Keratinocyte (primary cell): ENCODE data around the gene DEUP1. TPM values are rescaled to one million over a fixed set of nuclear protein-coding genes. Genes with fewer than 3 reads are reported as not detected.

Experiments
- DNase-seq: peaks from one replicate; pipeline ENCODE4 v3.0.0-alpha.2; 2011; ENCODE audit warnings: low read depth, missing footprints, low spot score
- FAIRE-seq: peaks from 2 replicates; lab custom pipeline; 2011; peaks lifted over from hg19 to GRCh38; lab: Jason Lieb, UNC
- H2AFZ ChIP-seq: 2 replicates; pipeline ENCODE4 v1.6.0; 2012; ENCODE audit warnings: low read length, control low read depth, inconsistent platforms; ENCODE audit not compliant: control insufficient read depth
- H3K27ac ChIP-seq: 2 replicates; pipeline ENCODE4 v1.5.1; 2011; ENCODE audit warnings: low read length; ENCODE audit not compliant: control insufficient read depth, insufficient read depth
- H3K27me3 ChIP-seq: 3 replicates; pipeline ENCODE4 v1.6.0; 2011; ENCODE audit warnings: low read length; ENCODE audit not compliant: control insufficient read depth, insufficient read depth; ENCODE audit errors: extremely low read depth
- H3K36me3 ChIP-seq, 2 experiments: 2 replicates in 1 of 2; 3 replicates in 1 of 2; pipeline ENCODE4 v1.5.1; 2011; ENCODE audit warnings: low read length in 2 of 2, mild to moderate bottlenecking in 1 of 2; ENCODE audit not compliant: control insufficient read depth in 2 of 2, insufficient read depth in 2 of 2; ENCODE audit errors: extremely low read depth in 1 of 2
- H3K4me1 ChIP-seq: 3 replicates; pipeline ENCODE4 v1.5.1; 2011; ENCODE audit warnings: low read length; ENCODE audit not compliant: control insufficient read depth, insufficient read depth; ENCODE audit errors: extremely low read depth
- H3K4me2 ChIP-seq: 3 replicates; pipeline ENCODE4 v1.6.0; 2011; ENCODE audit warnings: low read depth, low read length; ENCODE audit not compliant: control insufficient read depth, insufficient read depth; ENCODE audit errors: extremely low read depth
- H3K4me3 ChIP-seq, 3 experiments: fragments of 200-600 bp in 1 of 3; sonication (generic) in 1 of 3; 2 replicates in 2 of 3; 3 replicates in 1 of 3; pipeline ENCODE4 v1.5.1; 2011 to 2016; ENCODE audit warnings: low read length in 3 of 3, mild to moderate bottlenecking in 3 of 3, control low read depth in 2 of 3, inconsistent platforms in 1 of 3, low read depth in 1 of 3, mixed read lengths in 1 of 3, mixed run types in 1 of 3, moderate library complexity in 1 of 3; ENCODE audit not compliant: control insufficient read depth in 2 of 3, insufficient read depth in 2 of 3; ENCODE audit errors: extremely low read depth in 1 of 3
- H3K79me2 ChIP-seq: 2 replicates; pipeline ENCODE4 v1.6.0; 2012; ENCODE audit warnings: low read length; ENCODE audit not compliant: control insufficient read depth, insufficient read depth
- H3K9ac ChIP-seq: 3 replicates; pipeline ENCODE4 v1.6.0; 2011; ENCODE audit warnings: low read length; ENCODE audit not compliant: control insufficient read depth, insufficient read depth; ENCODE audit errors: extremely low read depth
- H3K9me1 ChIP-seq: 3 replicates; pipeline ENCODE4 v1.6.0; 2011; ENCODE audit warnings: low read length; ENCODE audit not compliant: control insufficient read depth, insufficient read depth; ENCODE audit errors: extremely low read depth
- H3K9me3 ChIP-seq: 2 replicates; pipeline ENCODE4 v1.5.1; 2012; ENCODE audit warnings: low read depth, low read length; ENCODE audit not compliant: control insufficient read depth
- H4K20me1 ChIP-seq: 3 replicates; pipeline ENCODE4 v1.6.0; 2011; ENCODE audit warnings: low read length; ENCODE audit not compliant: control insufficient read depth, insufficient read depth; ENCODE audit errors: extremely low read depth
- CTCF ChIP-seq, 3 experiments: IDR thresholded peaks in 1 of 3; conservative IDR thresholded peaks in 1 of 3; optimal IDR thresholded peaks in 1 of 3; 2 replicates in 2 of 3; 3 replicates in 1 of 3; pipeline versions ENCODE3 to v1.5.1; 2011; ENCODE audit warnings: low read length in 3 of 3, mild to moderate bottlenecking in 3 of 3, moderate library complexity in 2 of 3, control low read depth in 1 of 3, inconsistent platforms in 1 of 3; ENCODE audit not compliant: insufficient read depth in 2 of 3; ENCODE audit errors: extremely low read depth in 1 of 3
- EZH2 ChIP-seq: IDR thresholded peaks from one replicate; pipeline ENCODE4 v1.6.1; 2012; ENCODE audit warnings: inconsistent platforms, mild to moderate bottlenecking, low read length, moderate library complexity
- dilution Hi-C: fragments of 300-500 bp; cut with MboI; formaldehyde crosslinking; loops from one replicate; pipeline ENCODE4 v1.7.0; 2020; ENCODE audit warnings: low sequenced_read_pairs; ENCODE audit not compliant: extremely low pct_ligation_motif_present
- polyA plus RNA-seq, 5 experiments: library from polyadenylated mRNA; depleted of rRNA in 3 of 5; stranded (reverse) in 3 of 5; stranded (forward) in 1 of 5; unstranded in 1 of 5; fragments of >200 nt; gene quantifications; 1 replicate in 1 of 5; 2 replicates in 3 of 5; 3 replicates in 1 of 5; pipeline versions ENCODE4 v1.2.1 to v1.2.3, GENCODE V29; 2011 to 2012; ENCODE audit warnings: missing spikeins in 2 of 5, low read depth in 1 of 5, low replicate concordance in 1 of 5

Gene DEUP1
- polyA plus RNA-seq, 1 donor (not counting 4 experiments of a cell fraction or from before 2014, with no cell fraction given): 0.12 TPM

GRCh38 chr11:93319224-93319839 is 11.2 kb upstream of the DEUP1 start:
- FAIRE-seq: no peak
- Histone ChIP-seq H3K9ac (no peak overlapping the region), H3K36me3 (no peaks in the 10 kb centered on the region), H3K27ac (no peak overlapping the region), H3K9me1 (no peaks in the 10 kb centered on the region), H3K9me3 (no peaks in the 10 kb centered on the region), H4K20me1 (no peaks in the 10 kb centered on the region), H3K4me2 (no peak overlapping the region), H3K4me3 (no peak overlapping the region), H3K4me1 (no peaks in the 10 kb centered on the region), H2AFZ (no peak overlapping the region), H3K79me2 (no peaks in the 10 kb centered on the region), H3K27me3 (no peaks in the 10 kb centered on the region)
- dilution Hi-C loops: no loop called here
- no peak for TF ChIP-seq EZH2
- no peak for TF ChIP-seq CTCF (optimal IDR thresholded peaks at IDR 0.05 in 1 of 3, IDR thresholded peaks at IDR 0.05 in 1 of 3, conservative IDR thresholded peaks at IDR 0.05 in 1 of 3; ENCODE audit: extremely low read depth in 1 of 3, insufficient read depth in 2 of 3, low read length in 3 of 3)
- DNase-seq: no peak

DNA sequence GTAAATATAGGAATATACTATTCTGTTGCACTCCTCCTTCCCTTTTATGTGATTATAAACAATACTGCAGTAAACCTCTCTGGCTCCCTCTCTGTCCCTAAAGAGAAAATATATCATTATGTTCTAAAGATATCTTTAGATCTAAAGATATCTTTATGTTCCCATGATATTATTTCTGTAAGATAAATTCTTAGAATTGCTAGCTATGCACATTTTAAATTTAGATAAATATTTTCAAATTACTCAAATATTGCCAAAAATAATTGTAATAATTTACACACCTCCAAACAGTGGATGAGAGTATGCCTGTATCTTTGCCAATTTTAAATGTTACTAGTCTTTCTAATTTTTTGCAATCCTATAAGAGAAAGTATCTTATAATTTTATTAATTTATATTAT is 10.3 kb upstream of the DEUP1 start:
- Histone ChIP-seq H3K36me3 (no peaks in the 10 kb centered on the region), H3K4me2 (no peak overlapping the region), H3K4me3 (no peak overlapping the region), H3K9me3 (no peaks in the 10 kb centered on the region), H3K4me1 (no peaks in the 10 kb centered on the region), H3K27me3 (no peaks in the 10 kb centered on the region), H3K9ac (no peak overlapping the region), H3K9me1 (no peaks in the 10 kb centered on the region), H4K20me1 (no peaks in the 10 kb centered on the region), H3K27ac (no peak overlapping the region), H2AFZ (no peak overlapping the region), H3K79me2 (no peaks in the 10 kb centered on the region)
- dilution Hi-C loops: no loop called here
- no peak for FAIRE-seq
- TF ChIP-seq CTCF (optimal IDR thresholded peaks at IDR 0.05 in 1 of 3, IDR thresholded peaks at IDR 0.05 in 1 of 3, conservative IDR thresholded peaks at IDR 0.05 in 1 of 3; ENCODE audit: extremely low read depth in 1 of 3, insufficient read depth in 2 of 3, low read length in 3 of 3) (no peak), EZH2 (no peak)
- no peak for DNase-seq
